Glomerular endothelial cell (primary cell): ENCODE data around the gene ZNF423. TPM values are rescaled to one million over a fixed set of nuclear protein-coding genes. Genes with fewer than 3 reads are reported as not detected.
"Not testable (repeated sequence)": the region's sequence is repeated elsewhere in the genome, so short reads cannot be mapped to it uniquely, and the experiment has no call there.

ENCODE experiments used
- DNase-seq: peaks from one replicate; pipeline ENCODE4 v3.0.0-alpha.2; 2011; ENCODE audit warnings: low read depth, low spot score; ENCODE audit errors: extremely low read depth
- total RNA-seq: library from RNA; depleted of rRNA; stranded (reverse); fragments of >200 nt; gene quantifications from 2 replicates; pipeline ENCODE4 v1.2.3, GENCODE V29; 2015

The ZNF423 gene
- total RNA-seq, 1 donor from 2014 or later, result 3.4 TPM

DNA sequence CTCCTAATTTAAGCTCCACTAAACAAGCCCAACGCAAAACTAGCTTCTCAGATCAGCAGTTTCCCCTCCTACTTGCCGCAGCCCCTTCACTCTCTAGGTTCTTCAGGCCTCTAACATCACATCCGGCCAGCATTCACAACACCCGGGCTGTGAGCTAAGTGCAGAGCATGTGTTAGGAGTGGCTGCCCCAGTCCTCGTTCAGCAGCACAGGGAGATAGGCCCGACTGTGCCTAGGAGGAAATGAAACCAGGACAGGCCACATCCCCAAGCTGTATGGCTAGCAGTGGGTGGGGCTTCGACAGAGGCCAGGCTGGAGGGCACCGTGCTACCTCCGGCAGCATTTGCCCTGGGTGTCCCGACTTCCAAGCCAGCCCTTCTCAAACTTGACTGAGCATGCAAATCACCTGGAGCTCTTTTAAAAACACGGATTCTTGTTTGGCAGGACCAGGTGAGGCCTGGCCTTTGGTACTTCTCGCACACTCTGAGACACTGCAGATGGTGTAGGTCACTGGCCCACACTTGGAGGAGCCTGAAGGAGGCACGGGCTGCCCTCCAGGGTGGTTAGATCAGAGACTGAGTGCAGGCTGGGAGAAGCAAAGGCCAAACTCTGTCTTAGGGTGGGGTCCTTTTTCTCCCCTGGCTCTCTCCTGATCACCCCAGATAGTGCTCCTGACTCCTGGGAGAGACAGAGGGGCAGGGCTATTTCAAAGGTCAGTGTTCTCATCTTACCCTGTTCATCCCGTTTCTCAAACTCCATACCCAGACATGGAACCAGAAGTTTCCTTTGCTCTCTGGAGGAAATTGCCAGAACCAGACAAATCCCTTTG is 280.4 kb downstream of the ZNF423 start:
- no peak for DNase-seq

DNA sequence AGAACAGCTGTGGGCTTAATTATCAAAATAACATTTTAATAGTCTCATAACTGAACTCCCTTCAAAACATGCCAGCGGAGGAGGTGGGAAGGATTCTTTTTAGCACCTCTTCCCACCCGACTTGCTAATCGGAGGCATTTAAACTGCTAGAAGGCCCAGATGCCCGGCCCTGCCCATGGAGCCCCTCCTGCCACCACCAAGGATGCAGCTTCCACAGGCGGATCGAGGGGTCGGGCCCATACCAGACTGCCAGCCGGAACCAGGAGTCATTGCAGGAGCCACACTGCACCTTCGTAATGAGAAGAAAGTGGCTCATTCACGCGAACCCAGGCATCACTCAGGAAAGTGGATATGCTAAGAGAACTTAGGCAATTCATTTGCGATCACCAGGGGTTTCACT is 281.1 kb downstream of the ZNF423 start:
- no peak for DNase-seq

DNA sequence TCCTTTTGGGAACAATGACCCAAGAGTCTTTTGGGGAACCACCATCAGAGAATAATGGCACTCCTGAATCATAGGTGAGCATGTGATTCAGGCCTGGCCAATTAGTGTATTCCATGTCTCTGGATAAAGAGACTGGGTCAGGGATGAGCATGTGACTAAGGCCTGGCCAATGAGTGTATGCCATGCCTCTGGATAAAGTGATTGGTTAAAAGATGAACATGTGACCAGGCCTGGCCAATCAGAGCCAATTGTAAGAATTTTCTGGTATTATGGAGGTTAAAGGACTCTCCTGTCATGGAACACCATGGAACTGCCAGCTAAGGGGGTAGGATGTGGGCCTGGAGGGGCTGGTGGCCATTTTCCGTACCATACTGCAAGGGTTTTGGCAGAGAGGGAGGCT is 288.0 kb downstream of the ZNF423 start:
- DNase-seq, result no peak

DNA sequence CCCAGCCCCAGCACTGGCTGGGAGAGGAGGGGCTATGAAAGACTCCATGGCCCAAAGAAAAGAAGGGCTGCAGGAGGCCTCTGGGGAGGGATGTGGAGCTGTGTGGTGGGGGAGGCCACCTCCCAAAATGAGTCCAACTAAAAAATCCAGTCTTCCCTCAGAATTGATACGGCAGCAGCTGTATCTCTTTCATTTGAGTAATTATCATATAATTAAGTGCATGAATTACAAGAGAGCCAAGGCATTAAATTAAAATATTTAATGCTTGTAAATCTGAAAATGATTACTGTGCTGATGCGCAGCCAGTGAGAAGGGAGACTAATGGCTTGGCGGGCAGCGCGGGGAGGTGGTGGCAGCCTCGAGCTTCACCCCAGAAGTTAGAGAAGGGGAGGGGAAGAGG is 289.5 kb downstream of the ZNF423 start:
- DNase-seq, result no peak

DNA sequence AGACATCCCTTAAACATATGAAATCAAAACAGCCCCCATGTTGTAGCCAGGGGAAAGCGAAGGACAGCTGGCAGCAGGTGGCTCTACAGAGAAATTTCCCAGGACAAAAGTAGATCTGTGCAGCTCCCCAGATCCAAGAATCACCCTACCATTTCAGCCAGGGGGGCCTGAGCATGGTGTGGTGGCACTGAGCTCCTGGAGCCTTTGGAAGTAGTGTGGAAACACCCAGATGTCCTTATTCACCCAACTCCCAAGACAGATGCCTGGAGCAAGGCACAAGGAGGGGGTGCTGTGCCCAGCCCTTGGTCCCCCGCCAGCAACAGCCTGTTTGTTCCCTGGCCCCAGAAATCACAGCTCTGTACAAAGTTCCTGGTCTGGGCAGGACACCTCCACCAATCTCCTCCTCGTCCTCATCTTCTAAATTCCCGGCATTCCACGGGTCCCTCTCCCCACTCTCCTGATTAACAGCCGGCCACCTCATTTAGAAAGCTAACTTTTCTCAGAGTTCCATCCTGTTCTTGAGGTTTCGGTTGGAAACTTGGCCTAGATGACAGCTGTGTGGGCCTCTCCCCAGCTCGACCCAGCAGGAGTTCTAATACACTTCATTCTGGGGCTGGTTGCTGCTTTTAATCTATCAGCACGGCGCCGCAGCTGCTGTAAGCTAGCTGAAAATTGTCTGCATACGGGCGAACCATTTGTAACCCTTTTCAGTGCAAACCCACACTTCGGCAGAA is 291.2 kb downstream of the ZNF423 start:
- DNase-seq, result no peak

DNA sequence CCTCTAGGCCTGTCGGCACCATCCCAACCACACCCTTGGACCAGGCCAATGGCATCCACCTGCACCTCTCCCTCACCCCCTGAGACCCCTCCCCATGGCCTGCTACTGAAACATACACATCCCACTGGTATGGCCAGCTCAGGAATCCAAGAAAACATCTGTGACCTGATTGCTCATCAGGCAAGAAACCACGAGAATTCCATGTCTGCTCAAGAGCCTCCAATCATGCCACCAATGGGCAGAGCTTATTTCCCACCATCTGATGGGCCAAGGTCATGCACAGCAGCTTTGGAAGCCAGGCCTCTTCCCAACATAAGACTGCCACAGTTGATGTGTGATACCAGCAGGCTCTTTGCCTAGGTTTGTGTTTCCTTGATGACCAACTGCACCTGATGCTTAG is 292.2 kb downstream of the ZNF423 start:
- no peak for DNase-seq

DNA sequence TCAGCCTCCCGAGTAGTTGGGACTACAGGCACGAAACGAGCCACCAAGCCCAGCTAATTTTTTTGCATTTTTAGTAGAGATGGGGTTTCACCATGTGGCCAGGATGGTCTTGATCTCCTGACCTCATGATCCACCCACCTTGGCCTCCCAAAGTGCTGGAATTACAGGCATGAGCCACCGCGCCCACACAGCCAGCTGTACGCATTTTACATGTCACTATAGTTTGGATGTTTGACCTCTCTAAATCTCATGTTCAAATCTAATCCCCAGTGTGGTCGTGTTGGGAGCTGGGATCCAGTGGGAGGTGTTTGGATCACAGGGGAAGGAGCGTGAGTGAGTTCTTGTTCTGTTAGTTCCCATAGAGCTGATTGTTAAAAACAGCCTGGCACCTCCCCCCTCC is 293.0 kb downstream of the ZNF423 start:
- not testable (repeated sequence) for DNase-seq

DNA sequence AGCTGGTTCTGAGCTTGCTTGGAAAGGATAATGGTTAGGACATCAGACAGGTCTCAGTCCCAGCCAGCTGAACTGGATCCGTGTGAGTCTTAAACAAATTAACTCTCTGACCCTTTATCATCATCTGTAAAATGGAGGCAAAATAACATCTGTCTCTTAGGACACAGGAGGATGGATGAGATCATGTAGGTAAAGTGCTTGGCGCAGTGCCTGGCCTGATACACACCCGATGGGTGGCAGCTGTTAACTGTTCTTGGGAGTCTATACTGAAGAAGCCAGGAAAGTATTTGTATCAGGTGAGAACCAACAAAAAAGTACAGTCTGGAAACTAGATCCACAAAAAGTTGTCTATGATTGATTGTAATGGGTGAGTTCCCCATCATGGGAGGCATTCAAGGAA is 293.7 kb downstream of the ZNF423 start:
- DNase-seq, result no peak

DNA sequence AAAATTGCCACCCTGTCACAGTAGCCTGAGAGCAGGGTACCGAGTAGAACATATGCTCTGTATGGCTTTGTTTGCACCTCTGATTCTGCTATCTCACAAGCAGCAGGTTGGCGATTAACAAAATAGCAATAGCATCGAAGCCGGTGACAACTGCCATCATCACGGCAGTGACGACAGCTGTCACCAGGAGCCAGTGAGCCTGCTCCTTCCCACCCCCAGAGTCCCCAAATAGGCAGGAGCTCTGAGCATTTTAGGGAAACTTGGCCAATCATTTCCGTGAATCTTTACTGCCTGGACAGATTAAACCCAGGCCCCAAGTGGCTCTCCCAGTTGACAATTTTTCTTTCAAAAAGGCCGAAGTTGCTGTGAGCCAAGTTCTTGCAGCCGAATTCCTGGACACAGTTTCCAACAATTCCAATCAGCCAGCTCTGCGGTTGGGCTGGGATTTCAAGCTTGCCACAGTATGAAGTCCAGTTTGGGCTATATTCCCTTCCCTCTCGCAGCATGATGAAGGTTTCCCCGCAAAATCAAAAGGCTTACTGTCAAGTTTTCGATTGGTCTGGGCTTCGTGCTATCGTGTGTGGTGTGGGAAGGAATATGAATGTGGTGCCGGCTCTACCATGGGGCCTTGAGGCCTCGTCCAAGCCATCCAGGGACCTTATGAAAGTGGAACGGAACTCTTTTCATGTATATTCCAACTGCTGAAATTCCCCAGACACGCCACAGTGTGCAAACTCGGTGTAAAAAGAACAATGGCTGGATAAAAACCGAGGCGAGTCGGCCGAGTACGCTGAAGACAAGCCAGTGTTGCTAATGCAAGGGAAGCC is 295.7 kb downstream of the ZNF423 start:
- no peak for DNase-seq

DNA sequence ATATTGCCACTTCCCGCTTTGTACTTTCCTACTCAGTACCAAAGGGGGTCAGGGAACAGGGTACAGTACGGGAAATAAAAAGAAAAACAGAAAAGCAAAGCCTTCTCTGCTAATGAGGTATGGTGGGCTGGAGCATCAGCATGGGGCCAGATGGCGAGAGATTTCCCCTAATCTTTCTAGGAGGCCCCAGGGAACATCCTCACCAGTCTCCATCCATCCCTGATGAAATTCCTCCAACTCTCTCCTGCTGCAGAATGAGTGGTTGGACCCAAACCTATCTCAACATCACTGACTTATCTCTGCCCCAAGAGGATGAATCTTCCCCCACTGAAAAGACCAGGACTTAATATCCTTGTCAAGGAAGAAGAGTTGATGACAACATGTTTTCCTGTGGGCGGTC is 296.7 kb downstream of the ZNF423 start:
- no peak for DNase-seq

DNA sequence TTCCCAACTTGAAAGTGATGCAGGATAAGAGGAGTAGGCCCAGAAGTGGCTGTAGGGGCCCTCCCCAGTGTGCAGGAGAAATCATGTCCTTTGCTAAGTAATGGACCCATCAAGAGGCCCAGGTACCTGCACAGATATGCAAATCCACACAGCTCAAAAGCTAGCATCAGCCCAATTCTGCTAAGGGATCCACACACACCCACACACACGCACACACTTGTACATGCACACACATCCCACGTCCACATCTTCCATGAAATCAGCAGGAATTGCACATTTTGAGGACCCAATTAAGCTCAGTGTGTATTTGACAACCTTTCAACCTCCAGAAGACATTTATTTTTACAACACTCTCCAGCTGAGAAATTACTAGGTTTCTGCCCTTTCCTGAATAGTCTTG is 297.5 kb downstream of the ZNF423 start:
- DNase-seq, result no peak

DNA sequence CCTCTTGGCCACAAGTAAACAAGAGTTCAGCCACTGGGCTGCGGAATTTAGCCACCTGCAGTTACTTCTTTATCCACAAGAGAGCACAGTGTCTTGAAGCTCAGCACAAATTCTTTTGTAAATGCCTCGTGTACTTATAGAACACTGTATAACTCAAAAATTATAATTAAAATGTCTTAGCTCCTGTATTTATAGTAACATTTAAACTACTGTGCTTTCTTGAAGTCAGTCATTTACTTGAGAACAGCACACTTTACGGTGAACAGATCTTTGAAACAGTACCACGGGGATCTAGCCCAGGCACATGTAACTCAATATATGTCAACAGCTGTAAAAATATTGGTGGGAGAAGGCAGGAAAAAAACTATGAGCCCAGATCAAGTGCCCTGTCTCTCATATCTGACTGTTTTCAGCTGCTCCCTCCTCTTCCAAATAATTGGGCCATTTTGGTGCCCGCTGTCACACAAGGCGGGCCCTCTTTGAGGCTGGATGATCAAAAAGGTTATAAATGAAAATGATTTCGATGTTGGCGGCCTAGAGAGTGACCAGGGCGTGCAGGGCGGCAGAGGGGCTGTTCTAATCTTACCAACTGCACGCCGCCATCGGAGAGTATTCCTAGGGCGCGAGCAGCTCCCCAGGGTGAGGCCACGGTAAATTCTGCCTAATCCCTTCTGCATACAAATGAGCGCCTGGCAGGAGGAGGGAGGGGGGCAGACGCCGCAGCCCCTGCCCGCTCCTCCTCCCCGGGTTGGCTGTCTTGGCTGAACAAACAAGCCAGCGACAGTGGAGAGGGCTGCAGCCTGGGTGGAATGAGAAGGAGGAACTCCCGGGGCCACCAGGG is 299.1 kb downstream of the ZNF423 start:
- DNase-seq, result no peak

DNA sequence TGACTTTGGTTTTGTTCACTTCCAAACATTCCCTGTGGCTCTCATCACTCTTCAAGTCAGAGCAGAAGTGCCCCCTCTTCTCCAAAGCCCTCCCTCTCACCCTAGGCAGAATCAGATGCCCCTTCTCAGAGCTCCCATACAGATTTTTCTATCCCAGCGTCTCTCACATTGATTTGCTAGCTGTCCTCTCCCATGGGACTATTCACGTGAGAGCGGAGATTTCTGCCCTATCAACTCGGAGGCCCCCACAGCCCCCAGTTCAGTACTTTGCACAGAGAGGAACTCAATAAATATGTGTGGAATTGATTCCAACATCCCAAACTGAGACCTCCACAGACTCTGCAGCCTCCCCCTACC is 299.7 kb downstream of the ZNF423 start:
- no peak for DNase-seq

DNA sequence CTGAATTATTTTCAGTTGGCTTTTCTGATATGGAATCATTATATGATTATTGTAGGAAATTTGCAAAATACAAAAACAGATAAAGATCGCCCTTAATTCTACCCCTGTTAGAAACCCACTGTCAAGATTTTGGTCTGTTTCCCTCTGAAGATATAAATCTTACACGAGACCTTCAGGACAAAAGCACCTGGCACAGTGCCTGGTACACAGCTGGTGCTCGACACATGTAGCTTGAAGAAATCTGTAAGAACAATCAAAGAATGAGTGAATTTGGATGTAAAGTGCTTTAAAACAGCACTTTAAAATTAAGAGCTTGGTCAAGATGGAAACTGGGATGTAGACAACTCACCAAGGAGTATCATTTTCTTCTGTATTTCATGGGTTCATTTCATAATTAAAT is 301.2 kb downstream of the ZNF423 start:
- DNase-seq, result no peak

DNA sequence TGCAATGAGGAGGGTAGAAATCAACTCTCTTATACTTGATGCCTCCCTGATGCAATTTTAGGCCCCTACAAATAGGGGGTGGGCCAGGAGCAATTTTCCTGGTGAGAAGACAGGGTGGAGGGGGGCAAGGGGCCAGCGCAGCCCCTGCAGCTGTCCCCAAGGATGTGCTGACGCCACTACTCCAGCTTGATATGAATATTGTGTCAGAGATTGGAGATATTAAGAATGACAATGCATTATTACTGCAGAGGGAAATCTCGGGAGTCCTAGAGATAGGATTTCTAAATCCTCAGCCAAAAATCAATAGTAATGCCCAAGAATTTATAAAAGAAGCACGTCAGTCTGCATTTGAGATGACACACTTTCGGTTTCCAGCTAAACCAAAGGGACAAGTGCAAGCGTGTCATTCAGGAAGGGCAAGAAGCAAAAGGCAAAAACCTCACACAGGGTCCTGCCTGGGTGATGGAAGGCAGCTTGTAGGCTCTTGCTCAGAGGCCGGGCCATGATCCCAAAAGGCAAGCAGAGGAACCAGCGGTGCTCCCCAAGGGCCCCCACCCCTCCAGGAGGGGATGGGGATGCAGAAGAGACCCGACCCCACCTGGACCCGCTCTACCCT is 303.5 kb downstream of the ZNF423 start:
- DNase-seq, result no peak

DNA sequence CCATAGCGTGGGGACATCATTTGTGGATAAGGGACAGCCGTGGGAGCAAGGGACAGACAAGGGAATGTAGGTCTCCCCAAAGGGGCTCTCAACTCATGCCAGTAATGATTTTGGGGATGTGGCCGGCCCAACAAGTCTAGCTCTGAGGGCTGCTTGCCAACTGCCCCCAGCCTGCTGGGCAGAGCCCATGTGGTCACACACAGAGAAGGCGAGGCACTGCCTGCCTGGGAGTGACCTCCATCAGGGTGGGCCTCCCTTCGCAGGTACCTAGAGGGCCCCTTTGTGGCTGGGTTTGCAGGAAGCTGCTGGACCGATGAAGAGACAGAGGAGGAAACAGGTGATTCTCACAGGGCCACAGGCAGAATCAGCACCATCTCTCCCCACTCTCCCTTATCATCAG is 305.2 kb downstream of the ZNF423 start:
- DNase-seq, result no peak

DNA sequence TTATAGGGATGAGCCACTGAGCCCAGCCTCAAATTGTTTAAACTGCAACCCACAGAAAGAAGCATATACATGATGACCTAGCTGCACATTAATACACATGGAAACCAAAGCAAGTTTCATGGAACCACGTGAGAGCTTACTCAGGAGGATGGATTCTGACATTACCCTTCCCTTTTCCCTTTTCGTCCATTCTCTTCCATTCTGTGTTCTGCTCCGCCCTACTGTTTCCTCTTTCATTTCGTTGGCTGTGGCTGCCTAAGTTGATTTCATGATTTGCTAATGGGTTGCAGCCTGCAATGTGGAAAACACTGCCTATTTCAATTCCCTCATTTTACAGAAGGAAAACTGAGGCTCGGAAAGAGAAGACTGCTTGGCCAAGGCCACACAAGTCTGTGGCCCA is 305.8 kb downstream of the ZNF423 start:
- no peak for DNase-seq

DNA sequence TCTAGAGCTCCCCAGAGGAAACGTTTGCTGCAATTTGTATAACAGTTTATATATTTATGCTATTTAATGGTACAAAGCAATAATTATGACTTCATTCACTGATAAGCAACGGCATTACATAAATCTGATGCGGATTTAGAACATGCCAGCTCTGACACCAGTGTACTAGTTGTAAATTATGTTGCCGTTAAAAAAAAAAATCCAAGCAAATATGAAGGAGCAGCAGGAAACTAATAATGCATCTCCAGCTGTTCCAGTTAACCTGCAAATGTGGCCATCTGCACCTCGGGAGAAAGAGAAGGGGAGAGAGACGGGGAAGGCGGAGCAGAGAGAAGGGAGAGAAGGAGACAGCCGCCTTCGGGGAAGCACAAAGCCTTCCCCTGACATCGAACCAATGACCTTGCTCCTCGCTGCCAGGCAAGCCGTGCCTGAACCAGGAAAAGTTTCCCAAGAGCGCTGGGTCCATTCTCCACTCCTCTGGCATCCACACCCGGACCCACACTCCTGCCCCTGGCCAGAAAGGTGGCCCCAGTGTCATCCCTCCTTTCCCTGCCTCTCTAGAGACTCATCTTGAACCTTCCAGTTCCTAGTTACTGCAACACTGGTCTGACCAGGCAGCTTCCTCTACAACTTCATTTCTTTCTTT is 307.5 kb downstream of the ZNF423 start:
- DNase-seq, result no peak

DNA sequence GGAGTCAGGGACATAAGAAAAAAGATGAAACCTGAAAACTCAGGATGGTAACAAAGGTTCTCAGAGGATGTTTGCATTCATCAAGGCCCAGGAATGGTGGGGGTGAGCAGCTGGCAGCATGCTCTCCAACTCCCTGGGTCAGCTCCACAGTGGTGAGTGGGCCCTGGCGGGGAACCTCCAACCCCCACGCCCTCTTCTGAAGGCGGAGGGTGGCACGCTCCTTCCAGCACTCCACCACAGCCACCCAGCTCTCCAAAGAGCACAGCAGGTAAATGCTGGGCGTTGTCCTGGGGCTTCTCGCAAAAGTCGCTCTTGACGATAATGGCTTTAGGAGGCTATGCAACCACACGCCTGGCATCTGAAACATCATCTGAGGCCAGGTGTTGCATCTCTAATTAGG is 308.5 kb downstream of the ZNF423 start:
- no peak for DNase-seq

DNA sequence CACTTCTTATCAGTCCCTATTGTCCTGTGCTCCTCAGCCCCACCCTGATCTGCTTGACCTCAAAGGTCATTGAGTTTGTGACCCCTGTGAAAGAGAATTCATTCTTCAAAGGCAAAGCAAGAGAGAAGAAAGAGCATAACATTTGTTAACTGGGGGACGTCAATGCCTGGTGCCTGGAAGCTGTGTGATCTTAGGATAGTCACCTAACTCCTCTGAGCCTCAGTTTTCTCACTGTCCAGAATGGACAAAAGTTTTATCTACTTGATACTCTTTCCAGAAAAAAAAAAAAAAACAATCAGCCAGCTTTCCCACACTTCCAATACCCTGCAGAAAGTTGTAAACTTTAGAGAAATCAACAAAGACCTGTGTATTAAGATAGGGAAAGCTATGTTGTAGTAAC is 309.2 kb downstream of the ZNF423 start:
- no peak for DNase-seq
